GM20431 (cell line): ENCODE measurements around the gene SFMBT1.

Source experiments
- in situ Hi-C: fragments of 300-500 bp; cut with MseI, MboI; formaldehyde crosslinking; loops from one replicate; pipeline ENCODE4 v1.15.0; 2020; ENCODE audit warnings: low sequenced_read_pairs; ENCODE audit not compliant: unreplicated experiment

Gene SFMBT1

DNA sequence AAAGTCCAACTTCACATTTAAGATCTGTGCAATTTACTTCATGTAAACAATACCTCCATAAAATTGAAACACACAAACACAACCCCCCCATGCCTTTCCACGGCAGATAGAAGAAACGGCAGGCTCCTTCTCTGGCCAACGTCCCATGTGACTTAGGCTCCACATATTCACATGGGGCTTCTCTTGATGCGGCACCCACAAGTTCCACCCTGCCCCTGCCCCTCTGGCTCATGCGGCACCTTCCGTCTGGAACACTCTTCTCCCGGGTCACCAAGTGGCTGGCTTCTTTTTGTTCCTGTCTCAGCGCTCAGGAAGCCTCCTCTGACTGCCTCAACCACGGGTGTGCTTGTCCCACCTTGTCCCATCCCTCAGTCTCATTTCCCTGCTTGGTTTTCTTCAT is 174.1 kb downstream of the SFMBT1 start:
- in situ Hi-C loops: no loop called here

DNA sequence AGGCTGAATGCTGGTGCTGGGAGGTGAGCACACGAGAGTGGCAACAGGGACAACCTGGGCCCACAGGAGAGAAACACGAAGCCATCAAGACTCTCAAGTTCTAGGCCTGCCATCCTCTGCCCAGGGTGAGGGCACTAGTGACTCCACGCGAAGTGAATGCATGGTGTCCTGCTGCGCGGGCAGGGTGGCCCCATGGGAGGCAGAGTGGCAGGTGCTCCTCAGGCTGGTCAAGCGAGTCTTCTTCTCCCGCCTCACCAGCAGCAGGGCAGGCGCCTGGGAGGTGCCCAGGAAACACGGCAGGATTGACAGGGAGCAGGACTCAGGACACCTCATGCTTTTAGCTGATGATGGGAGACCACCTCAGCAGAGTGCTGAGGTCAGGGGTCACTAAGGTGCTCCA is 175.4 kb downstream of the SFMBT1 start:
- in situ Hi-C loops: no loop called here

DNA sequence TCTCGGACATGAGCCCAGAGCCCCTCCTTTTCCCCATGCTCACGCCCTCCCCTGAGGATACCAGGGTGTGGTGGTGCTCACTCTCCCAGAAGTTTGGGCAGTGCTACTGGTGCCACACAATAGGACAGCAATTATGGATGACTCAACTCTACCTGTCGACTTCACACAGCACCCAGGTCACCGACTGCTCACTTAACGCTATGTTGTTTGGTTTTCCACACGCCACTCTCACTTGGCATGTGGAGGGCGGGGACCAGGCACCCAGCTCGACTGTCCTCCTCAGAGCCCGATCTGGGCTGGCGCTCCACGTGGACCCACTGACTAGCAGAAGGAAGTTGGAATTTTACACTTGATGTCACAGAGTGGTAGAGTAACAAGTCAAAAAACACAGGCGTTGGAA is 179.4 kb downstream of the SFMBT1 start:
- in situ Hi-C loops: no loop called here

DNA sequence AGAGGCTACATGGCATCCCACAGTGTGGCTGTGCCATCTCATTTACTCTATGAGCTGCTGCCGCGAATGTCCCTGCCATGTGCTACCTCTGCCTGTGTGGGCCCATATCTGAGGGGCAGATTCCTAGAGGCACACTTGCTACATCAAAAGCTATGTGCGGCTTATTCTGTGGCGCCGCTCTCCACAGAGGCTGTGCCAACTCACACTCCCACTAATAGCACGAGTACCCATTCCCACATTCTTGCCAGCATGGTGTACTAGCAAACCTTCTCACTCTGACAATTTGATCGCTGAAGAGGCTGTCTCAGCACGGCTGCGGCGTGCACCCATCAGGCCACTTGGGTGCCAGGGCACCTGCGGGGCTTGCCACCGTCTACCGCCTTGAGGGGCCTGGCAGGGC is 179.9 kb downstream of the SFMBT1 start:
- in situ Hi-C loops: no loop called here

DNA sequence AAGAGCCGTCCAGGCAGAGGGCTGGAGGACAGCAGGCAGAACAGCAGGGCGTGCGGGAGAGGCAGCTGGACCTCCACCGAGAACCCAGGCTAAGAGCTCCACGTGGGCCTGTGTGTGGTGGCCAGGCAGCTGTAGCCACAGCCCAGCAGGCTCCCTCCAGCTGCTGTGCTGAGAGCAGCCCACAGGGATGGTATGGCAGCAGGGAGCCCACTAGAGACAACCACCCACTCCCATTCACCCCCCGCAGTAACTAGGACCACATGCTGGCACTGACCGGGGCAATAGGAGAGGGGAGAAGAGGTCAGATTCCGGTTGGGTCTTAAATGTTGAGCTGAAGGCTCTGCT is 185.5 kb downstream of the SFMBT1 start:
- in situ Hi-C loops: no loop called here

DNA sequence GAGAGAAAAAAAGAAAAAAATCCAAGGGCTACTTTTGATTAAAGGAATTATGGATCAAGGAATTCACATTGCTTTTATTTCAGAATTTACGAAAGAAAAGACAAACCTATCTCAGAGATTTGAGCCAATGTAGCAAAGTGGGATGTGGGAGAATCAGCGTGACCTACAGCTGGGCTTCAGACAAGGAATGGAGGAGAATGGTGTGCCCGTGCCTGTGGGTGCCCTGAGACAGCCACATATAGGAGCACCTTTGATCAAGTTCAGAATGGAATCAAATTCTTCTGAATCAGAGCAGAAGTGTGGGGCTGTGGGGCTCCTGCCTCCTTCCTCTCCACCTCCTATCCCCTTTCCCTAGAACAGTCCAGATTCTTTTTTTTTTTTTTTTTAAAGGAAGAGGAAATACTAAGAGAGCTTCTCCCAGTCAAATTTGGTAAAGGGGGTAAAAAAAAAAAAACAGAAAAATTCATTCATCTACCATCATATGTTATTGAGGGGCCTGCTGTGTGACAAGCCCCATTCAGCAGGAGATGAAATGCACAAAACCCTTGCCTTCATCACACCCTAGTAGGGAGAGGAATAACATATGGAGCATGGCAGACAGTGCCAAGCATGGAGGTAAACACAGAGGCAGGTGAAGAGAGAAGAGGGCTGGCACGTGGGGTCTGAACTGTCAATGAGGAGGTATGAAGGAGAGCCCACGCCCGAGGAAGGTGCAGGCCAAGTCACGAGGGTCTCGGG is 186.0 kb downstream of the SFMBT1 start:
- in situ Hi-C loops: no loop called here

DNA sequence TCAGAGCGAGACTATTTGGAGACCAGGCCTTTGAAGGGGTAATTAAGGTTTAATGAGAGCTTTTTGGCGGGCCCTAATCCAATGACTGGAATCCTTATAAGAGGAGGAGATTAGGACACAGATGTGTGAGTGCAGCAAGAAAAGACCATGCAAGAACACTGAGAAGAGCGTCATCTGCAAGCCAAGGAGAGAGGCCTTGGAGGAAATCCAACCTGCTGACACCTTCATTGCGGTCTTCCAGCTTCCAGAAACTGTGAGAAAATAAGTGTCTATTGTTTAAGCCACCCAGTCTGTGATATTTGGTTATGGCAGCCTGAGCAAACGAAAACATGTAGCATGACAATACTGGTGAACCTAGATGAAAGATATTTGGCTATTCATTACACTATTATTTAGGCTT is 188.0 kb downstream of the SFMBT1 start:
- in situ Hi-C loops: no loop called here

DNA sequence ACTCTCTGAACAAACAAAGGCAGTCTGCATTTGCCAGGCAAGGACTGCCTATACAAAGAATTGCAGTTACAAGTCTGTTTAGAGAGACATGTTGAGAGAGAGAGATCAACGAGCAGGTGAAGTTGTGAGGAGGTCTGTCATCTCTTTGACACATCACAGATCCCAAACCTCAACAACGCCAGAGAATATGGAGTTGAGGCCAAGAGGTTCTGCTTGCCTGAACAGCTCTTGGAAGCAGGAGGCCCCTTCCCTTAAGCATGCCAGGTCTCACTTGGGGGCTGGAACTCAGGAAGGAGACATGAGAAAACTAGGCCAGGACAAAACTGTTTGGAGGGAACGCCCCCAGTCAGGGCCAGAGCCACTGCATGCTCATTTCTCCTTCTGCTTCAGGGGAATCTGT is 188.7 kb downstream of the SFMBT1 start:
- in situ Hi-C loops: no loop called here

DNA sequence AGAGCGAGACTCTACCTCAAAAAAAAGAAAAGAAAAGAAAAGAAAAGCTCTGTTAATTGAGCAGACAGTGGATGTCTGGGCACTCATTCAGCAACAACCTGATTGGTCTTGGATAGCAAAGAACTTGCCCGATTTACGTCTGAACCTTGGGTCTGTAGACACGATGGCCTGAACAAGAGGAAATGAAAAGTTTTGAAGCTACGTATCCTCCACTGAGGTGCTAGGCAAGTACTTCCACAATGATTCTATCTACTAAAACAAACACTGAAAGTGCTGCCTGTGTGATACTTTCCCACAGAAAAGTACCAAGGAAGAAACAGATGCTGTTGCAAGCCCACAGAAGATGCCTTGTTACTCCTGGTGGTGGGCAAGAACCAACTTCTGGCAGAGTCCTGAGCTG is 189.2 kb downstream of the SFMBT1 start:
- in situ Hi-C loops: no loop called here

DNA sequence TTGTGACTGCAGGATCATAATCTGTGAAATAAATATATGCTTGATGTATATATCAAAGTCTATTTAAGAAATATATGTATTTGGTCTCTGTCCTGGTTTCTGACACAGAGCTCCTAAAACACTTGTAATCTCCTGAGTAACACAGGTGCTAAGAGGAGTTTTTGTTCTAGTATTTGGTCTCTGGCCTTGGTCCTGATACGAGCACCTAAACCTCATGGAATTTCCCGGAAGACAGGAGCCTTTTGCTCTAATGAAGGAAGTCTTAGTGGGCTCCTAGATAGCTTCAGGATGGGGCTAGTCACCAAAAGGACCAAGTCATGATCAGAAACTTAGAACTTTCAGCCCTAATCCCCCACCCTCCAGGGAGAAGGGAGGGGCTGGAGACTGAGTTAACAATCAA is 191.9 kb downstream of the SFMBT1 start:
- in situ Hi-C loops: no loop called here
